Measurements from ENCODE around the gene SETSIP. TPM values are rescaled to one million over a fixed set of nuclear protein-coding genes. Genes with fewer than 3 reads are reported as not detected.

The SETSIP gene
- total RNA-seq, 1 donor from 2014 or later = not detected

- peaks cover 7% of the 10 kb centered on the region for H3K4me1 Mint-ChIP-seq
- H3K36me3 Mint-ChIP-seq (ENCODE audit: low read depth) = no peaks in the 10 kb centered on the region
- H3K4me3 Mint-ChIP-seq = no peak overlapping the region
- H3K9me3 Mint-ChIP-seq = no peaks in the 10 kb centered on the region
- no peak overlapping the region for H3K27ac Mint-ChIP-seq (ENCODE audit: unreplicated experiment)
- TF ChIP-seq CTCF (conservative IDR thresholded peaks at IDR 0.05) = no peak
- no peak for DNase-seq (ENCODE audit: low read depth, low spot score)
- H3K27me3 Mint-ChIP-seq (ENCODE audit: low read depth) = no peaks in the 10 kb centered on the region
These were observed 34.2 kb downstream of the SETSIP start for GRCh38 chr1:92040971-92041370.

- Mint-ChIP-seq H3K4me3 (no peak overlapping the region), H3K27ac (ENCODE audit: unreplicated experiment) (no peak overlapping the region), H3K27me3 (ENCODE audit: low read depth) (no peaks in the 10 kb centered on the region), H3K9me3 (no peaks in the 10 kb centered on the region), H3K4me1 (peaks cover 7% of the 10 kb centered on the region), H3K36me3 (ENCODE audit: low read depth) (no peaks in the 10 kb centered on the region)
- TF ChIP-seq CTCF (conservative IDR thresholded peaks at IDR 0.05) = no peak
- DNase-seq (ENCODE audit: low read depth, low spot score) = no peak
These were observed 36.4 kb downstream of the SETSIP start for GRCh38 chr1:92038695-92039346.

- peaks cover 7% of the 10 kb centered on the region for H3K4me1 Mint-ChIP-seq
- TF ChIP-seq CTCF (conservative IDR thresholded peaks at IDR 0.05) = no peak
- H3K27ac Mint-ChIP-seq (ENCODE audit: unreplicated experiment) = no peak overlapping the region
- H3K9me3 Mint-ChIP-seq = no peaks in the 10 kb centered on the region
- no peaks in the 10 kb centered on the region for H3K36me3 Mint-ChIP-seq (ENCODE audit: low read depth)
- H3K27me3 Mint-ChIP-seq (ENCODE audit: low read depth) = no peaks in the 10 kb centered on the region
- DNase-seq (ENCODE audit: low read depth, low spot score) = no peak
- H3K4me3 Mint-ChIP-seq = no peak overlapping the region
These were observed 37.8 kb downstream of the SETSIP start for GRCh38 chr1:92037400-92037799.

GRCh38 chr1:92031281-92032110 lies 43.7 kb downstream of the SETSIP start:
- no peak for DNase-seq (ENCODE audit: low read depth, low spot score)
- Mint-ChIP-seq H3K27ac (ENCODE audit: unreplicated experiment) (no peak overlapping the region), H3K4me1 (peaks cover 20% of the 10 kb centered on the region), H3K9me3 (no peaks in the 10 kb centered on the region), H3K4me3 (peak overlapping the region; percentile 78), H3K27me3 (ENCODE audit: low read depth) (no peaks in the 10 kb centered on the region), H3K36me3 (ENCODE audit: low read depth) (peaks cover 7% of the 10 kb centered on the region)
- no peak for TF ChIP-seq CTCF (conservative IDR thresholded peaks at IDR 0.05)

- no peaks in the 10 kb centered on the region for H3K27me3 Mint-ChIP-seq (ENCODE audit: low read depth)
- peaks cover 7% of the 10 kb centered on the region for H3K36me3 Mint-ChIP-seq (ENCODE audit: low read depth)
These were observed 44.5 kb downstream of the SETSIP start for GRCh38 chr1:92030656-92031107.

More at GRCh38 chr1:92030656-92031107, 44.5 kb downstream of the SETSIP start:
- Mint-ChIP-seq H3K9me3 (no peaks in the 10 kb centered on the region), H3K4me3 (peak overlapping the region; percentile 78), H3K4me1 (peaks cover 20% of the 10 kb centered on the region), H3K27ac (ENCODE audit: unreplicated experiment) (no peak overlapping the region)
- no peak for DNase-seq (ENCODE audit: low read depth, low spot score)
- no peak for TF ChIP-seq CTCF (conservative IDR thresholded peaks at IDR 0.05)

Data from neural crest cell (in vitro differentiated cells).